Umbilical cord (tissue), 2 donors: ENCODE measurements around the gene MSLN. TPM values are rescaled to one million over a fixed set of nuclear protein-coding genes. Genes with fewer than 3 reads are reported as not detected.
"Not testable (repeated sequence)": the region's sequence is repeated elsewhere in the genome, so short reads cannot be mapped to it uniquely, and the experiment has no call there.

ENCODE experiments used
- DNase-seq: peaks from one replicate; pipeline ENCODE4 v3.0.0-alpha.2; 2015; ENCODE audit warnings: low spot score
- total RNA-seq: library from RNA; depleted of rRNA; stranded (reverse); fragments of >200 nt; gene quantifications from one replicate; pipeline ENCODE4 v1.2.3, GENCODE V29; 2014; ENCODE audit warnings: low replicate concordance; ENCODE audit not compliant: insufficient read depth

The MSLN gene
- total RNA-seq, 1 donor from 2014 or later = 26.2 TPM

- DNase-seq = no peak
Observed at GRCh38 chr16:774086-775001, 13.8 kb downstream of the MSLN start.

- no peak for DNase-seq
Observed at GRCh38 chr16:775236-775796, 14.8 kb downstream of the MSLN start.

- DNase-seq = not testable (repeated sequence)
Observed at GRCh38 chr16:776298-776697, 15.8 kb downstream of the MSLN start.

- no peak for DNase-seq
Observed at GRCh38 chr16:776824-777223, 16.3 kb downstream of the MSLN start.

- no peak for DNase-seq
Observed at GRCh38 chr16:777826-778225, 17.3 kb downstream of the MSLN start.

GRCh38 chr16:778447-778846 lies 17.9 kb downstream of the MSLN start:
- DNase-seq = no peak

- no peak for DNase-seq
Observed at GRCh38 chr16:778909-779527, 18.5 kb downstream of the MSLN start.

- no peak for DNase-seq
Observed at GRCh38 chr16:779561-779960, 19.0 kb downstream of the MSLN start.

- DNase-seq = no peak
Observed at GRCh38 chr16:780296-780695, 19.8 kb downstream of the MSLN start.

GRCh38 chr16:781346-782010 lies 20.9 kb downstream of the MSLN start:
- DNase-seq = no peak

GRCh38 chr16:782258-782657 lies 21.7 kb downstream of the MSLN start:
- DNase-seq = no peak

GRCh38 chr16:782766-783403 lies 22.4 kb downstream of the MSLN start:
- DNase-seq = no peak

- DNase-seq = no peak
Observed at GRCh38 chr16:783404-784161, 23.0 kb downstream of the MSLN start.

GRCh38 chr16:784431-784830 lies 23.9 kb downstream of the MSLN start:
- DNase-seq = no peak

GRCh38 chr16:785563-786535 lies 25.3 kb downstream of the MSLN start:
- DNase-seq = peak; percentile 22

GRCh38 chr16:787321-787966 lies 26.9 kb downstream of the MSLN start:
- DNase-seq = no peak

GRCh38 chr16:787978-788398 lies 27.5 kb downstream of the MSLN start, which contains the start of gene RPUSD1:
Gene RPUSD1, minus strand, starts transcription at chr16:788381. Its CDS starts 644 bp downstream, at chr16:787737.
- no peak for DNase-seq

GRCh38 chr16:788399-789126 lies 28.0 kb downstream of the MSLN start, which contains the start of gene CHTF18:
Gene CHTF18, plus strand, starts transcription at chr16:788620. Its CDS starts 65 bp downstream, at chr16:788685.
- DNase-seq = peak; percentile 94
